CD4-positive, alpha-beta T cell (primary cell): Measurements from ENCODE around the gene EIF4H. TPM values are rescaled to one million over a fixed set of nuclear protein-coding genes. Genes with fewer than 3 reads are reported as not detected.

Experiments used
- ATAC-seq: fragments of 200-7000 bp; cut with Tn5 transposase; one replicate; pipeline ENCODE4 v1.10.0; 2022; ENCODE audit warnings: mild to moderate bottlenecking; ENCODE audit not compliant: poor library complexity
- CTCF ChIA-PET: fragments of 350-600 bp; sonication (Branson Sonifier 250); formaldehyde crosslinking; loops from one replicate; lab custom pipeline; 2021; ENCODE audit warnings: antibody characterized with exemption, inconsistent platforms; lab: Charles Lee
- POLR2A ChIA-PET: fragments of 350-600 bp; sonication (Branson Sonifier 250); formaldehyde crosslinking; loops from one replicate; lab custom pipeline; 2021; ENCODE audit warnings: antibody characterized with exemption, inconsistent platforms; lab: Charles Lee
- DNase-seq, 14 experiments: peaks; one replicate each; pipeline ENCODE4 v3.0.0-alpha.2; 2013 to 2020; ENCODE audit warnings: mixed read lengths in 2 of 14
- H3K27ac ChIP-seq, 2 donors: one replicate each; pipeline versions ENCODE4 v1.5.1 to v1.7.0; 2013; ENCODE audit warnings: low read length in 2 of 2, low read depth in 1 of 2, mild to moderate bottlenecking in 1 of 2
- H3K27me3 ChIP-seq, 2 experiments: 1 replicate in 1 of 2; 2 replicates in 1 of 2; pipeline versions ENCODE4 v1.6.1 to v1.7.0; 2013; ENCODE audit warnings: low read length in 2 of 2, control low read depth in 1 of 2, mild to moderate bottlenecking in 1 of 2, moderate library complexity in 1 of 2; ENCODE audit not compliant: insufficient read depth in 2 of 2, control insufficient read depth in 1 of 2
- H3K36me3 ChIP-seq: one replicate; pipeline ENCODE4 v1.6.1; 2013; ENCODE audit warnings: low read length, control low read depth; ENCODE audit not compliant: insufficient read depth
- H3K4me1 ChIP-seq: one replicate; pipeline ENCODE4 v1.6.1; 2013; ENCODE audit warnings: low read length, control low read depth; ENCODE audit not compliant: insufficient read depth
- H3K4me3 ChIP-seq: one replicate; pipeline ENCODE4 v1.5.1; 2013; ENCODE audit warnings: mild to moderate bottlenecking, low read length, moderate library complexity
- H3K9me3 ChIP-seq, 2 experiments: 1 replicate in 1 of 2; 2 replicates in 1 of 2; pipeline versions ENCODE4 v1.6.1 to v1.7.0; 2013; ENCODE audit warnings: low read length in 2 of 2, mild to moderate bottlenecking in 2 of 2, control low read depth in 1 of 2, moderate library complexity in 1 of 2; ENCODE audit not compliant: control insufficient read depth in 1 of 2, insufficient read depth in 1 of 2
- H3K27ac Mint-ChIP-seq: one replicate; pipeline ENCODE4 v1.8.0; 2020; ENCODE audit warnings: mixed read lengths
- H3K27me3 Mint-ChIP-seq: one replicate; pipeline ENCODE4 v1.8.0; 2021; ENCODE audit warnings: mixed read lengths
- H3K36me3 Mint-ChIP-seq: one replicate; pipeline ENCODE4 v1.8.0; 2021; ENCODE audit warnings: low read depth, mixed read lengths
- H3K4me1 Mint-ChIP-seq: one replicate; pipeline ENCODE4 v1.8.0; 2021; ENCODE audit warnings: low read depth, mixed read lengths
- H3K4me3 Mint-ChIP-seq: one replicate; pipeline ENCODE4 v1.8.0; 2020; ENCODE audit warnings: mild to moderate bottlenecking, mixed read lengths
- H3K9me3 Mint-ChIP-seq: one replicate; pipeline ENCODE4 v1.8.0; 2020; ENCODE audit warnings: mixed read lengths
- CTCF ChIP-seq: fragments of 200-600 bp; IDR thresholded peaks from one replicate; pipeline ENCODE4 v1.8.0; 2022; ENCODE audit warnings: antibody characterized with exemption, mild to moderate bottlenecking
- intact Hi-C, 2 experiments: fragments of 100-400 bp; cut with DNase I in 1 of 2; cut with micrococcal nuclease in 1 of 2; formaldehyde crosslinking; loops; one replicate each; pipeline versions ENCODE4 v1.15.1 to v1.9.0; 2023 to 2025; cut with DNase I, micrococcal nuclease
- total RNA-seq, 174 experiments: library from RNA in 2 of 174; stranded (reverse) in 2 of 174; gene quantifications; one replicate each; pipeline ENCODE4 v1.2.3 and lab custom pipeline; 2021 to 2026

The EIF4H gene
- total RNA-seq, 2 experiments from 2014 or later: 311 to 316 TPM

GRCh38 chr7:74179935-74180604, 5.9 kb downstream of the EIF4H start:
- Mint-ChIP-seq H3K27ac (no peak overlapping the region), H3K36me3 (peaks cover 82% of the 10 kb centered on the region), H3K4me1 (peaks cover 97% of the 10 kb centered on the region), H3K9me3 (no peaks in the 10 kb centered on the region), H3K4me3 (peak overlapping the region; percentile 30), H3K27me3 (no peaks in the 10 kb centered on the region)
- DNase-seq (no peak), ATAC-seq (no peak)
- Histone ChIP-seq H3K36me3 (peaks cover 55% of the 10 kb centered on the region), H3K27ac (no peak overlapping the region), H3K4me1 (peaks cover 89% of the 10 kb centered on the region), H3K4me3 (no peak overlapping the region), H3K9me3 (no peaks in the 10 kb centered on the region), H3K27me3 (no peaks in the 10 kb centered on the region)
- CTCF ChIA-PET: interaction anchor here (0.7 to 2.7 kb wide), 3 partner anchors 27 to 87 kb away, joined by 3 to 11 read pairs (median 4); no protein-coding TSS in a partner anchor
- POLR2A ChIA-PET: no interaction called here
- intact Hi-C loops: loop anchor here (5.0 to 10.0 kb wide), 4 partner anchors 113 to 625 kb away; partner anchors contain the start of genes ABHD11 (in 1 of the 2), BCL7B (in 1 of the 2) and GTF2I (in 1 of the 2)
- TF ChIP-seq CTCF: no peak

- TF ChIP-seq CTCF: no peak
- H3K36me3 ChIP-seq: peaks cover 56% of the 10 kb centered on the region
- no peak overlapping the region for H3K4me3 Mint-ChIP-seq
- H3K9me3 ChIP-seq: no peaks in the 10 kb centered on the region
- no peak overlapping the region for H3K27ac ChIP-seq
- peaks cover 97% of the 10 kb centered on the region for H3K4me1 Mint-ChIP-seq
- H3K27me3 Mint-ChIP-seq: no peaks in the 10 kb centered on the region
- intact Hi-C loops: loop anchor here (5.0 kb wide), 1 partner anchor 114 kb away; no protein-coding TSS in a partner anchor
- no peaks in the 10 kb centered on the region for H3K27me3 ChIP-seq
- CTCF ChIA-PET: interaction anchor here (2.0 kb wide), 1 partner anchor 26 kb away, joined by 8 read pairs; no protein-coding TSS in a partner anchor
- H3K4me1 ChIP-seq: peaks cover 89% of the 10 kb centered on the region
- DNase-seq (no peak), ATAC-seq (no peak)
- peak overlapping the region; percentile 12 for H3K27ac Mint-ChIP-seq
- H3K9me3 Mint-ChIP-seq: no peaks in the 10 kb centered on the region
- POLR2A ChIA-PET: no interaction called here
- H3K4me3 ChIP-seq: no peak overlapping the region
- H3K36me3 Mint-ChIP-seq: peaks cover 86% of the 10 kb centered on the region
Measured at GRCh38 chr7:74180866-74181265, 6.7 kb downstream of the EIF4H start.

- intact Hi-C loops: loop anchor here (5.0 kb wide), 1 partner anchor 115 kb away; no protein-coding TSS in a partner anchor
Measured at GRCh38 chr7:74181821-74182220, 7.7 kb downstream of the EIF4H start.

More at GRCh38 chr7:74181821-74182220, 7.7 kb downstream of the EIF4H start:
- Mint-ChIP-seq H3K9me3 (no peaks in the 10 kb centered on the region), H3K4me1 (peaks cover 97% of the 10 kb centered on the region), H3K4me3 (peak overlapping the region; percentile 25), H3K27ac (no peak overlapping the region), H3K36me3 (peaks cover 89% of the 10 kb centered on the region), H3K27me3 (no peaks in the 10 kb centered on the region)
- ChIA-PET POLR2A (no interaction called here), CTCF (interaction anchor here (2.0 kb wide), 1 partner anchor 25 kb away, joined by 8 read pairs; no protein-coding TSS in a partner anchor)
- Histone ChIP-seq H3K36me3 (peaks cover 53% of the 10 kb centered on the region), H3K4me3 (no peak overlapping the region), H3K9me3 (no peaks in the 10 kb centered on the region), H3K27me3 (no peaks in the 10 kb centered on the region), H3K27ac (no peak overlapping the region), H3K4me1 (peaks cover 87% of the 10 kb centered on the region)
- no peak for TF ChIP-seq CTCF
- DNase-seq (no peak), ATAC-seq (no peak)
